Vagina (tissue), 2 donors: ENCODE results near the gene RNF213. TPM values are rescaled to one million over a fixed set of nuclear protein-coding genes. Genes with fewer than 3 reads are reported as not detected.

Source experiments
- DNase-seq, 2 donors: peaks; one replicate each; pipeline ENCODE4 v3.0.0-alpha.2; 2017; ENCODE audit errors: extremely low spot score in 2 of 2
- H3K27ac ChIP-seq: fragments of 200-600 bp; sonication (generic); one replicate; pipeline ENCODE4 v1.5.1; 2019
- H3K27me3 ChIP-seq: fragments of 200-600 bp; sonication (generic); one replicate; pipeline ENCODE4 v1.5.1; 2019
- H3K36me3 ChIP-seq, 2 donors: fragments of 200-600 bp; sonication (generic); one replicate each; pipeline ENCODE4 v1.5.1; 2017 to 2019
- H3K4me1 ChIP-seq: fragments of 200-600 bp; sonication (generic); one replicate; pipeline ENCODE4 v1.5.1; 2019
- H3K4me3 ChIP-seq, 2 donors: fragments of 200-600 bp; sonication (generic); 1 replicate in 1 of 2; 2 replicates in 1 of 2; pipeline ENCODE4 v1.5.1; 2016 to 2019
- H3K9me3 ChIP-seq: fragments of 200-600 bp; sonication (generic); one replicate; pipeline ENCODE4 v1.5.1; 2019
- CTCF ChIP-seq, 3 experiments: fragments of 450-650 bp in 2 of 3; fragments of 200-600 bp in 1 of 3; sonication (generic) in 1 of 3; IDR thresholded peaks; one replicate each; pipeline ENCODE4 v1.5.1; 2017 to 2019; ENCODE audit warnings: antibody characterized with exemption in 3 of 3, mild to moderate bottlenecking in 2 of 3, moderate library complexity in 2 of 3
- POLR2A ChIP-seq, 2 donors: fragments of 450-650 bp; IDR thresholded peaks; one replicate each; pipeline ENCODE4 v1.6.1; 2017; ENCODE audit warnings: antibody characterized with exemption in 2 of 2, mild to moderate bottlenecking in 2 of 2, moderate library complexity in 2 of 2
- POLR2AphosphoS5 ChIP-seq, 2 donors: sonication (generic); formaldehyde crosslinking; IDR thresholded peaks; one replicate each; pipeline ENCODE4 v1.9.0; 2017; ENCODE audit warnings: antibody characterized with exemption in 2 of 2, mild to moderate bottlenecking in 2 of 2, low read depth in 1 of 2; ENCODE audit not compliant: insufficient read depth in 1 of 2
- intact Hi-C: fragments of 100-400 bp; cut with DNase I; formaldehyde crosslinking; loops from one replicate; pipeline ENCODE4 v1.15.1; 2023
- total RNA-seq: library from RNA; depleted of rRNA; stranded (reverse); fragments of >200 nt; gene quantifications from one replicate; pipeline ENCODE4 v1.2.3, GENCODE V29; 2016

RNF213 gene
- total RNA-seq, 1 donor from 2014 or later = 144 TPM

- H3K4me1 ChIP-seq = no peaks in the 10 kb centered on the region
- peaks cover 0 to 81% of the 10 kb centered on the region in 2 donors for H3K36me3 ChIP-seq
- no peak for DNase-seq
- H3K27me3 ChIP-seq = no peaks in the 10 kb centered on the region
- TF ChIP-seq POLR2A (IDR thresholded peaks at IDR 0.05) (no peak), CTCF (IDR thresholded peaks at IDR 0.05) (no peak), POLR2AphosphoS5 (IDR thresholded peaks at IDR 0.05; ENCODE audit: insufficient read depth in 1 of 2, low read depth in 1 of 2) (no peak)
- intact Hi-C loops = no loop called here
- H3K27ac ChIP-seq = no peak overlapping the region
- no peak overlapping the region for H3K4me3 ChIP-seq
- no peaks in the 10 kb centered on the region for H3K9me3 ChIP-seq
Observed at GRCh38 chr17:80339731-80340456, 79.2 kb downstream of the RNF213 start.

GRCh38 chr17:80345321-80345720, 84.7 kb downstream of the RNF213 start:
- Histone ChIP-seq H3K27ac (no peak overlapping the region), H3K36me3 (peaks cover 0 to 94% of the 10 kb centered on the region in 2 donors), H3K27me3 (no peaks in the 10 kb centered on the region), H3K4me1 (no peaks in the 10 kb centered on the region), H3K9me3 (no peaks in the 10 kb centered on the region), H3K4me3 (no peak overlapping the region)
- intact Hi-C loops = no loop called here
- no peak for DNase-seq
- no peak for TF ChIP-seq CTCF (IDR thresholded peaks at IDR 0.05)
- TF ChIP-seq POLR2AphosphoS5 (IDR thresholded peaks at IDR 0.05; ENCODE audit: insufficient read depth in 1 of 2, low read depth in 1 of 2) = no peak
- no peak for TF ChIP-seq POLR2A (IDR thresholded peaks at IDR 0.05)

GRCh38 chr17:80345841-80346497, 85.3 kb downstream of the RNF213 start:
- Histone ChIP-seq H3K27ac (no peak overlapping the region), H3K4me1 (no peaks in the 10 kb centered on the region), H3K36me3 (peaks cover 0 to 94% of the 10 kb centered on the region in 2 donors), H3K4me3 (no peak overlapping the region), H3K27me3 (no peaks in the 10 kb centered on the region), H3K9me3 (no peaks in the 10 kb centered on the region)
- intact Hi-C loops = no loop called here
- DNase-seq = no peak
- no peak for TF ChIP-seq CTCF (IDR thresholded peaks at IDR 0.05)
- TF ChIP-seq POLR2A (IDR thresholded peaks at IDR 0.05) = no peak
- TF ChIP-seq POLR2AphosphoS5 (IDR thresholded peaks at IDR 0.05; ENCODE audit: insufficient read depth in 1 of 2, low read depth in 1 of 2) = no peak

GRCh38 chr17:80346498-80347275, 86.0 kb downstream of the RNF213 start:
- TF ChIP-seq POLR2A (IDR thresholded peaks at IDR 0.05) (no peak), CTCF (IDR thresholded peaks at IDR 0.05) (no peak), POLR2AphosphoS5 (IDR thresholded peaks at IDR 0.05; ENCODE audit: insufficient read depth in 1 of 2, low read depth in 1 of 2) (no peak)
- intact Hi-C loops = no loop called here
- H3K27ac ChIP-seq = no peak overlapping the region
- no peaks in the 10 kb centered on the region for H3K9me3 ChIP-seq
- no peak for DNase-seq
- no peak overlapping the region for H3K4me3 ChIP-seq
- no peaks in the 10 kb centered on the region for H3K27me3 ChIP-seq
- H3K36me3 ChIP-seq = peaks cover 0 to 94% of the 10 kb centered on the region in 2 donors
- H3K4me1 ChIP-seq = no peaks in the 10 kb centered on the region
